Activated naive CD8-positive, alpha-beta T cell treated with anti-CD3 and anti-CD28 coated beads, Interleukin-2, amount 50 U/mL, for 24 hours (primary cell): ENCODE measurements around the gene SRSF2.
"Not testable (repeated sequence)": the region's sequence is repeated elsewhere in the genome, so short reads cannot be mapped to it uniquely, and the experiment has no call there.

Source experiments
- ATAC-seq: fragments of 150-1000 bp; cut with Tn5 transposase; one replicate; pipeline ENCODE4 v1.10.0; 2021
- DNase-seq: peaks from one replicate; pipeline ENCODE4 v3.0.0; 2021
- H3K27ac Mint-ChIP-seq: one replicate; pipeline ENCODE4 v1.8.0; 2021; ENCODE audit warnings: mild to moderate bottlenecking, mixed read lengths
- H3K27me3 Mint-ChIP-seq: one replicate; pipeline ENCODE4 v1.8.0; 2021; ENCODE audit warnings: mixed read lengths
- H3K36me3 Mint-ChIP-seq: one replicate; pipeline ENCODE4 v1.8.0; 2021; ENCODE audit warnings: low read depth, mixed read lengths
- H3K4me1 Mint-ChIP-seq: one replicate; pipeline ENCODE4 v1.8.0; 2021; ENCODE audit warnings: mixed read lengths
- H3K4me3 Mint-ChIP-seq: one replicate; pipeline ENCODE4 v1.8.0; 2021; ENCODE audit warnings: mild to moderate bottlenecking, moderate library complexity, mixed read lengths
- H3K9me3 Mint-ChIP-seq: one replicate; pipeline ENCODE4 v1.8.0; 2021; ENCODE audit warnings: mixed read lengths

Gene SRSF2

GRCh38 chr17:76732734-76733617 lies 4.2 kb downstream of the SRSF2 start:
- Mint-ChIP-seq H3K4me3 (peak overlapping the region; percentile 98), H3K27ac (peak overlapping the region; percentile 98), H3K4me1 (peaks cover 59% of the 10 kb centered on the region), H3K9me3 (no peaks in the 10 kb centered on the region), H3K36me3 (peaks cover 63% of the 10 kb centered on the region), H3K27me3 (no peaks in the 10 kb centered on the region)
- DNase-seq (no peak), ATAC-seq (no peak)

- Mint-ChIP-seq H3K36me3 (peaks cover 70% of the 10 kb centered on the region), H3K4me3 (peak overlapping the region; percentile 98), H3K4me1 (peaks cover 65% of the 10 kb centered on the region), H3K27ac (peak overlapping the region; percentile 98)
- H3K27me3 Mint-ChIP-seq, H3K9me3 Mint-ChIP-seq, ATAC-seq, DNase-seq: not testable (repeated sequence)
Measured at GRCh38 chr17:76731800-76732733, 5.1 kb downstream of the SRSF2 start.

- H3K36me3 Mint-ChIP-seq: peaks cover 65% of the 10 kb centered on the region
- H3K9me3 Mint-ChIP-seq: no peaks in the 10 kb centered on the region
- H3K27me3 Mint-ChIP-seq: no peaks in the 10 kb centered on the region
- H3K4me3 Mint-ChIP-seq: peak overlapping the region; percentile 96
- H3K27ac Mint-ChIP-seq: peak overlapping the region; percentile 92
- ATAC-seq (no peak), DNase-seq (no peak)
- peaks cover 70% of the 10 kb centered on the region for H3K4me1 Mint-ChIP-seq
Measured at GRCh38 chr17:76727745-76728456, 9.2 kb downstream of the SRSF2 start.

DNA sequence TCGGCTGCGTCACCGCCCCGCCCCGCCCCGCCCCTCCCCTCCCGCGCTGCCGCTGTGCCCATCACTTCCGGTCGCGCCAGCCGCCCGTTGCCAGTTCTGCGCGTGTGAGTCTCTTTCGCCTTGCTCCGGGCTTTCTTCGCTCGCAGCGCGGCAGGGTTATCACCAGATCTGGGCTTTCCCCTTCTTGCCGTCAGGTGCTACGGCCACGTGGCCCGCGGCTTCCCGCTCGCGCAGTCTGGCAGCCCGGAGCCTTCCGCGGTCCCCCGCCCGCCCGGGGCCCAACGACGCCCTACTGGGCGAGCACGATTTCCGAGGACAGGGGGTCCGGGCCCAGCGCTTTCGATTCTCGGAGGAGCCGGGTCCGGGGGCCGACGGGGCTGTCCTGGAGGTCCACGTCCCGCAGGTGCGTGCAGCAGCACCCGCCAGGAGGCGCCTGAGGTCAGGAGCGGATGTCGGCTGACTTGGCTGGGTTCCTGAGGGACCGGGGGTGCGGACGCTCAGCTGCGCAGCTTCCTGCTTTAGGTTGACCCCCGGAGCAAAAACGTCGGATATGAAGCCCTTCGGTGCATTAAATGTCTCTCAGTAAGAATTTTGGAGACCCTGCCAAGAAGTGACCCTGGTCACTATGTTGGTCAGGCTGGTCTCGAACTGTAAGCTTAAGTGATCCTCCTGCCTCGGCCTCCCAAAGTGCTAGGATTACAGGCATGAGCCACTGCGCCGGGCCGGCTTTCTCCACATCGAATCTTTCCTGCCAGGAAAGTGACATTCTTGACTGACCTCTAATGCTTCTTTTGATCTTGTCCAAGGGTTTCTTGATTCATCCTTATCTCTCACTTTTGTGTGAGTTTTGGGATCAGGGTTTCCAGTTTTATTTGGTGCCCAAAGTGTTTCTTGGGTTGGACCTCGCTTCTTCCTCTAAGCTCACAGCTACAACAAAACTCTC lies 10.1 kb downstream of the SRSF2 start, which contains the start of gene METTL23:
METTL23 (plus strand) TSS at position 64 of the 943 bp plus-strand sequence. CDS start 2,872 bp downstream, outside the sequence.
- H3K4me1 Mint-ChIP-seq: peaks cover 65% of the 10 kb centered on the region
- no peaks in the 10 kb centered on the region for H3K9me3 Mint-ChIP-seq
- H3K27me3 Mint-ChIP-seq: no peaks in the 10 kb centered on the region
- DNase-seq: peak; percentile 86
- H3K27ac Mint-ChIP-seq: peak within 1 kb of the TSS; percentile 92
- ATAC-seq: peak; percentile 47
- peaks cover 68% of the 10 kb centered on the region for H3K36me3 Mint-ChIP-seq
- H3K4me3 Mint-ChIP-seq: peak within 1 kb of the TSS; percentile 96

GRCh38 chr17:76726231-76726775 lies 10.8 kb downstream of the SRSF2 start, which contains the start of gene JMJD6:
TSS of gene JMJD6 (minus strand) at chr17:76726606. CDS start at chr17:76726475, 131 bp downstream.
- Mint-ChIP-seq H3K36me3 (peaks cover 69% of the 10 kb centered on the region), H3K4me3 (peak within 1 kb of the TSS; percentile 96), H3K27ac (peak within 1 kb of the TSS; percentile 92), H3K4me1 (peaks cover 66% of the 10 kb centered on the region), H3K27me3 (no peaks in the 10 kb centered on the region), H3K9me3 (no peaks in the 10 kb centered on the region)
- ATAC-seq (peak; percentile 89), DNase-seq (peak; percentile 94)

DNA sequence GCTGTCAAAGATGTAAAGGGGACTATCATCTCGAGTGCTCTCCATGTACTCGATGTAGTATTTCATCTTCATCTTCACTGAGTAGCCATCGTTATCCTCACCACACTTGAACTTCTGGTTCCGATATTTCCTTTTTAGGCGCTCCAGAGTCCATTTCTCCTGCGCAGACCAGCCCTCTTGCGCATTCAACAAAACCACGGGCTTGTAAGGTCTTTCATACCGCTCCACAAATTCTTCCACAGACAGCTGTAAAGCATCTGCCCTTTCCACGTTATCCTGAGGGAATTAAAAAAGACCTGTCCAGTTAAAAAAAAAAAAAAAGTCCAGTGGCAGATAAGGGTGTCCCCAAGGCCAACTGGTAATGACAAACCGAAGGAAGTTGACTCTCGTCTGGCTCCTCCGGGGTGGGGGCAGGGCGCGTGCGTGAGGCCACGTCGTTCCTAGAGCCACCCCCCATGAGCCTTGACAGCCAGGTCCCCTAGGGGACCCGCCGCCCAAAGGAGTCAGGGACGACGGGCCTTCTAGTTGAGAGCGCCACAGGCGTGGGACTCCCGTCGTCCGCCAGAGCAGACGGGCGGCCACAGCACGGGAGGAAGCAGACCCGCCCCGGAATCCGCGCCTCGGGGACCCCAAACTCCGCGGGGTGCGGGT lies 11.4 kb downstream of the SRSF2 start:
- Mint-ChIP-seq H3K27ac (peak overlapping the region; percentile 92), H3K4me3 (peak overlapping the region; percentile 96), H3K27me3 (no peaks in the 10 kb centered on the region), H3K4me1 (peaks cover 68% of the 10 kb centered on the region), H3K9me3 (no peaks in the 10 kb centered on the region), H3K36me3 (peaks cover 71% of the 10 kb centered on the region)
- ATAC-seq (peak; percentile 41), DNase-seq (peak; percentile 84)

- DNase-seq (no peak), ATAC-seq (no peak)
- H3K27me3 Mint-ChIP-seq: no peaks in the 10 kb centered on the region
- H3K36me3 Mint-ChIP-seq: peaks cover 74% of the 10 kb centered on the region
- H3K4me1 Mint-ChIP-seq: peaks cover 57% of the 10 kb centered on the region
- H3K27ac Mint-ChIP-seq: no peak overlapping the region
- H3K9me3 Mint-ChIP-seq: no peaks in the 10 kb centered on the region
- H3K4me3 Mint-ChIP-seq: peak overlapping the region; percentile 96
Measured at GRCh38 chr17:76723812-76724211, 13.3 kb downstream of the SRSF2 start.

GRCh38 chr17:76722977-76723376 lies 14.2 kb downstream of the SRSF2 start:
- not testable (repeated sequence) for H3K27me3 Mint-ChIP-seq, H3K9me3 Mint-ChIP-seq, DNase-seq, H3K27ac Mint-ChIP-seq, ATAC-seq, H3K4me3 Mint-ChIP-seq
- Mint-ChIP-seq H3K36me3 (peaks cover 81% of the 10 kb centered on the region), H3K4me1 (peaks cover 55% of the 10 kb centered on the region)

DNA sequence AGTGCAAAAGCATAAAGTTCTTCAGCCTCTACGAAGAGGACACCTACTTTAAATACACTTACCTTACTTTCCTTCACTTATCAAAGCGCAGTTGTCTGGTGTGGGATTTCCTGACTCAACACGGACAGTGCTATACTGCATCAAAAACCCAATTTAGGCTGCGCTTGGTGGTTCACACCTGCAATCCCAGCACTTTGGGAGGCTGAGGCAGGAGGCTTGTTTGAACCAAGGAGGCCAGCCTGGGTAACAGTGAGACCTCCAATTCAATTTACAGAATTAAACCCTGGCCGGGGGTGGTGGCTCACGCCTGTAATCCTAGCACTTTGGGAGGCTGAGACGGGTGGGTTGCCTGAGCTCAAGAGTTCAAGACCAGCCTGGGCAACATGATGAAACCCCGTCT lies 14.9 kb downstream of the SRSF2 start:
- Mint-ChIP-seq H3K9me3 (no peaks in the 10 kb centered on the region), H3K4me1 (peaks cover 52% of the 10 kb centered on the region), H3K27ac (peak overlapping the region; percentile 69), H3K4me3 (no peak overlapping the region), H3K27me3 (no peaks in the 10 kb centered on the region), H3K36me3 (peaks cover 76% of the 10 kb centered on the region)
- DNase-seq: no peak
- ATAC-seq: no peak

GRCh38 chr17:76721463-76721862 lies 15.7 kb downstream of the SRSF2 start:
- H3K27me3 Mint-ChIP-seq: no peaks in the 10 kb centered on the region
- H3K4me3 Mint-ChIP-seq: no peak overlapping the region
- no peak for ATAC-seq
- no peaks in the 10 kb centered on the region for H3K9me3 Mint-ChIP-seq
- no peak for DNase-seq
- peaks cover 61% of the 10 kb centered on the region for H3K4me1 Mint-ChIP-seq
- H3K27ac Mint-ChIP-seq: no peak overlapping the region
- H3K36me3 Mint-ChIP-seq: peaks cover 78% of the 10 kb centered on the region

DNA sequence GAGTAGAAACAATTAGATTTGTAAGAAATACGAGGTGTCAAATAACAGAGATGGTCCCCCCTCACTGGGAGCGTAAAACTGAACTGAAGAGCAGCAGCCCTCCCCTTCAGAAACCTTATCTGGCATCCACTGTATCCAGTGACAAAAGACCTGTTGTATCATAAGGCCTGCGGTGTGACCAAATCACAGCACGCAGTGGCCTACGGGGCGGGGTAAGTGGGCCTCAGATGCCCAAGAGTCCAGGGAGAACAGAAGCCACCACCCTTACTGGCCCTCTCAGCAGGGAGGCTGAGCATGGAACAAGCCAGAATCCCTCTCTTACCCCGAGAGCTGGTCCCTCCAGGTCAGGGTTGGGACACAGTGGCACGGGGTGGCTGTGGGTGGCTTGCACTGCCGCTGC lies 16.2 kb downstream of the SRSF2 start:
- Mint-ChIP-seq H3K27me3 (no peaks in the 10 kb centered on the region), H3K36me3 (peaks cover 81% of the 10 kb centered on the region), H3K9me3 (no peaks in the 10 kb centered on the region), H3K27ac (no peak overlapping the region), H3K4me1 (peaks cover 66% of the 10 kb centered on the region), H3K4me3 (no peak overlapping the region)
- ATAC-seq (no peak), DNase-seq (no peak)

- ATAC-seq: no peak
- no peaks in the 10 kb centered on the region for H3K9me3 Mint-ChIP-seq
- peaks cover 81% of the 10 kb centered on the region for H3K36me3 Mint-ChIP-seq
- H3K4me3 Mint-ChIP-seq: no peak overlapping the region
- H3K27ac Mint-ChIP-seq: no peak overlapping the region
- no peaks in the 10 kb centered on the region for H3K27me3 Mint-ChIP-seq
- no peak for DNase-seq
- peaks cover 67% of the 10 kb centered on the region for H3K4me1 Mint-ChIP-seq
Measured at GRCh38 chr17:76720211-76720610, 16.9 kb downstream of the SRSF2 start.
